Pons (tissue), 1 donor: ENCODE data around the gene NCOA1.
"Not testable (repeated sequence)": the region's sequence is repeated elsewhere in the genome, so short reads cannot be mapped to it uniquely, and the experiment has no call there.

ENCODE experiments used
- DNase-seq: peaks from one replicate; pipeline ENCODE4 v3.0.0-alpha.2; 2016; ENCODE audit warnings: low spot score

NCOA1 gene

GRCh38 chr2:24508878-24509277 lies 17.8 kb downstream of the NCOA1 start:
- no peak for DNase-seq

GRCh38 chr2:24509425-24509824 lies 18.4 kb downstream of the NCOA1 start:
- no peak for DNase-seq

GRCh38 chr2:24509840-24510239 lies 18.8 kb downstream of the NCOA1 start:
- DNase-seq = no peak

GRCh38 chr2:24510771-24511170 lies 19.7 kb downstream of the NCOA1 start:
- DNase-seq = no peak

GRCh38 chr2:24511198-24511597 lies 20.1 kb downstream of the NCOA1 start:
- DNase-seq = no peak

- no peak for DNase-seq
Measured at GRCh38 chr2:24511894-24512293, 20.8 kb downstream of the NCOA1 start.

GRCh38 chr2:24512404-24512803 lies 21.4 kb downstream of the NCOA1 start:
- no peak for DNase-seq

GRCh38 chr2:24512831-24513230 lies 21.8 kb downstream of the NCOA1 start:
- no peak for DNase-seq

GRCh38 chr2:24513281-24514071 lies 22.4 kb downstream of the NCOA1 start:
- no peak for DNase-seq

- no peak for DNase-seq
Measured at GRCh38 chr2:24514820-24515219, 23.8 kb downstream of the NCOA1 start.

GRCh38 chr2:24515335-24515734 lies 24.3 kb downstream of the NCOA1 start:
- DNase-seq = no peak

GRCh38 chr2:24515831-24516230 lies 24.8 kb downstream of the NCOA1 start:
- no peak for DNase-seq

GRCh38 chr2:24517247-24517646 lies 26.2 kb downstream of the NCOA1 start:
- no peak for DNase-seq

GRCh38 chr2:24520175-24520574 lies 29.1 kb downstream of the NCOA1 start:
- DNase-seq = no peak

GRCh38 chr2:24521162-24521857 lies 30.3 kb downstream of the NCOA1 start:
- DNase-seq = no peak

GRCh38 chr2:24521975-24522639 lies 31.1 kb downstream of the NCOA1 start:
- no peak for DNase-seq

GRCh38 chr2:24527536-24527935 lies 36.5 kb downstream of the NCOA1 start:
- no peak for DNase-seq

- no peak for DNase-seq
Measured at GRCh38 chr2:24530796-24531195, 39.7 kb downstream of the NCOA1 start.

GRCh38 chr2:24531610-24532009 lies 40.6 kb downstream of the NCOA1 start:
- not testable (repeated sequence) for DNase-seq

- not testable (repeated sequence) for DNase-seq
Measured at GRCh38 chr2:24532057-24532456, 41.0 kb downstream of the NCOA1 start.

GRCh38 chr2:24533574-24533973 lies 42.5 kb downstream of the NCOA1 start:
- DNase-seq = not testable (repeated sequence)

GRCh38 chr2:24538720-24539119 lies 47.7 kb downstream of the NCOA1 start:
- no peak for DNase-seq

- no peak for DNase-seq
Measured at GRCh38 chr2:24539258-24539657, 48.2 kb downstream of the NCOA1 start.
